IMR-90 (cell line): ENCODE data around the gene LEP. TPM values are rescaled to one million over a fixed set of nuclear protein-coding genes. Genes with fewer than 3 reads are reported as not detected.

Experiments used
- ATAC-seq: fragments of 200-7000 bp; cut with Tn5 transposase; 2 replicates; pipeline ENCODE4 v1.9.1; 2020; ENCODE audit warnings: low read depth, mild to moderate bottlenecking, moderate library complexity
- BruUV-seq: library from RNA; stranded (reverse); fragments of 400-500 nt; replicated peaks from 2 replicates; lab custom pipeline; 2021; lab: Mats Ljungman, UMichigan
- CTCF ChIA-PET: fragments of 300-600 bp; formaldehyde crosslinking; extraction: SDS; loops from one replicate; lab custom pipeline; 2021; ENCODE audit warnings: antibody characterized with exemption; lab: Yijun Ruan, JAX
- POLR2A ChIA-PET: fragments of 300-600 bp; sonication (Branson Sonifier 250); formaldehyde crosslinking; loops from one replicate; lab custom pipeline; 2022; ENCODE audit warnings: antibody characterized with exemption; ENCODE audit not compliant: unreplicated experiment; lab: Charles Lee
- DNase-seq: peaks from one replicate; pipeline ENCODE4 v3.0.0; 2013
- H2AFZ ChIP-seq: replicated peaks from 2 replicates; pipeline ENCODE3; 2013; ENCODE audit warnings: low read length, mild to moderate bottlenecking; ENCODE audit not compliant: poor library complexity
- H2AK5ac ChIP-seq: 2 replicates; pipeline ENCODE4 v1.6.1; 2013; ENCODE audit warnings: low read depth, low read length, inconsistent platforms
- H2AK9ac ChIP-seq: replicated peaks from 2 replicates; pipeline ENCODE3; 2013; ENCODE audit warnings: mild to moderate bottlenecking, low read depth, low read length, moderate library complexity; ENCODE audit not compliant: poor library complexity
- H2BK120ac ChIP-seq: 2 replicates; pipeline ENCODE4 v1.6.1; 2013; ENCODE audit warnings: low read depth, low read length, inconsistent platforms
- H2BK15ac ChIP-seq: 3 replicates; pipeline ENCODE4 v1.6.1; 2013; ENCODE audit warnings: low read depth, low read length, inconsistent platforms
- H2BK20ac ChIP-seq: 2 replicates; pipeline ENCODE4 v1.6.1; 2013; ENCODE audit warnings: low read depth, mild to moderate bottlenecking, inconsistent platforms, low read length, moderate library complexity
- H2BK5ac ChIP-seq: 2 replicates; pipeline ENCODE4 v1.6.1; 2013; ENCODE audit warnings: mild to moderate bottlenecking, low read depth, low read length, inconsistent platforms; ENCODE audit not compliant: poor library complexity, severe bottlenecking
- H3K14ac ChIP-seq: replicated peaks from 2 replicates; pipeline ENCODE4 v1.6.1; 2013; ENCODE audit warnings: low read depth, low read length, inconsistent platforms
- H3K18ac ChIP-seq: 2 replicates; pipeline ENCODE4 v1.6.1; 2013; ENCODE audit warnings: low read depth, low read length, control low read depth
- H3K23ac ChIP-seq: 2 replicates; pipeline ENCODE4 v1.6.1; 2013; ENCODE audit warnings: low read depth, low read length, inconsistent platforms
- H3K27ac ChIP-seq: 2 replicates; pipeline ENCODE4 v1.5.1; 2013; ENCODE audit warnings: mild to moderate bottlenecking, control low read depth, low read length; ENCODE audit not compliant: insufficient read depth
- H3K27me3 ChIP-seq: 2 replicates; pipeline ENCODE4 v1.6.1; 2013; ENCODE audit warnings: low read length; ENCODE audit not compliant: control insufficient read depth, insufficient read depth
- H3K36me3 ChIP-seq: 2 replicates; pipeline ENCODE4 v1.6.1; 2013; ENCODE audit warnings: low read length, mixed read lengths; ENCODE audit not compliant: control insufficient read depth, insufficient read depth
- H3K4ac ChIP-seq: 2 replicates; pipeline ENCODE4 v1.6.1; 2013; ENCODE audit warnings: low read depth, low read length, inconsistent platforms
- H3K4me1 ChIP-seq: 2 replicates; pipeline ENCODE4 v1.6.1; 2013; ENCODE audit warnings: low read length, mixed read lengths; ENCODE audit not compliant: control insufficient read depth, insufficient read depth
- H3K4me2 ChIP-seq: 2 replicates; pipeline ENCODE4 v1.6.1; 2013; ENCODE audit warnings: low read depth, mild to moderate bottlenecking, control low read depth, low read length, moderate library complexity
- H3K4me3 ChIP-seq: 2 replicates; pipeline ENCODE4 v1.5.1; 2013; ENCODE audit warnings: low read depth, mild to moderate bottlenecking, control low read depth, low read length, moderate library complexity; ENCODE audit not compliant: insufficient read depth
- H3K56ac ChIP-seq: 2 replicates; pipeline ENCODE4 v1.6.1; 2013; ENCODE audit warnings: low read length, inconsistent platforms; ENCODE audit not compliant: insufficient read depth; ENCODE audit errors: extremely low read depth
- H3K79me1 ChIP-seq, 2 experiments: 2 replicates each; pipeline ENCODE4 v1.6.1; 2013; ENCODE audit warnings: low read length in 2 of 2, inconsistent platforms in 1 of 2, low read depth in 1 of 2
- H3K9ac ChIP-seq: 2 replicates; pipeline ENCODE4 v1.6.1; 2013; ENCODE audit warnings: low read depth, low read length, control low read depth
- H3K9me1 ChIP-seq: 2 replicates; pipeline ENCODE4 v1.6.1; 2013; ENCODE audit warnings: low read length, inconsistent platforms; ENCODE audit not compliant: insufficient read depth
- H3K9me3 ChIP-seq: 2 replicates; pipeline ENCODE4 v1.6.1; 2013; ENCODE audit warnings: low read length; ENCODE audit not compliant: control insufficient read depth, insufficient read depth
- H4K20me1 ChIP-seq: 2 replicates; pipeline ENCODE4 v1.6.1; 2013; ENCODE audit warnings: low read length, inconsistent platforms; ENCODE audit not compliant: insufficient read depth
- H4K5ac ChIP-seq: 2 replicates; pipeline ENCODE4 v1.6.1; 2013; ENCODE audit warnings: mild to moderate bottlenecking, low read depth, low read length, control low read depth
- H4K8ac ChIP-seq, 2 experiments: 2 replicates each; pipeline ENCODE4 v1.6.1; 2013; ENCODE audit warnings: low read depth in 2 of 2, low read length in 2 of 2, control low read depth in 1 of 2, inconsistent platforms in 1 of 2
- H4K91ac ChIP-seq: 2 replicates; pipeline ENCODE4 v1.6.1; 2013; ENCODE audit warnings: low read depth, low read length, inconsistent platforms; ENCODE audit not compliant: insufficient read depth
- CEBPB ChIP-seq: IDR thresholded peaks from 2 replicates; pipeline ENCODE4 v1.6.1; 2012; ENCODE audit warnings: low read depth, low read length, improper control_type of control experiment
- CTCF ChIP-seq: conservative IDR thresholded peaks from 2 replicates; pipeline ENCODE4 v1.5.1; 2012; ENCODE audit warnings: mild to moderate bottlenecking, low read depth, low read length, improper control_type of control experiment
- RAD21 ChIP-seq: IDR thresholded peaks from 2 replicates; pipeline ENCODE4 v1.6.1; 2012; ENCODE audit warnings: low read length, improper control_type of control experiment
- RCOR1 ChIP-seq: IDR thresholded peaks from 2 replicates; pipeline ENCODE4 v1.6.1; 2012; ENCODE audit warnings: mild to moderate bottlenecking, low read length, improper control_type of control experiment; ENCODE audit not compliant: insufficient replicate concordance
- WGBS, 2 experiments: methylation state at CpG; one replicate each; pipeline versions ENCODE4 v1.1.5 to v1.1.7; 2013; ENCODE audit warnings: missing lambda C conversion rate in 2 of 2; ENCODE audit not compliant: insufficient read length in 1 of 2; ENCODE audit errors: extremely low coverage in 2 of 2; 5-methylcytosine and 5-hydroxymethylcytosine counted together
- dilution Hi-C: fragments of 300-500 bp; cut with HindIII; formaldehyde crosslinking; loops from one replicate; pipeline ENCODE4 v1.14.3; 2018; ENCODE audit warnings: low sequenced_read_pairs; ENCODE audit not compliant: unreplicated experiment
- in situ Hi-C: fragments of 300-500 bp; cut with MboI; formaldehyde crosslinking; loops from 3 replicates; pipeline ENCODE4 v1.14.3; 2019; ENCODE audit warnings: low sequenced_read_pairs, inconsistent platforms, mixed read lengths
- intact Hi-C: fragments of 100-400 bp; cut with micrococcal nuclease; formaldehyde crosslinking; loops from 2 replicates; pipeline ENCODE4 v1.10.0; 2022
- polyA plus RNA-seq, 3 experiments: library from polyadenylated mRNA; depleted of rRNA; stranded (reverse); fragments of >200 nt; gene quantifications; 2 replicates each; pipeline ENCODE4 v1.2.3, GENCODE V29; 2012; ENCODE audit warnings: low replicate concordance in 1 of 3
- total RNA-seq: library from RNA; depleted of rRNA; stranded (reverse); fragments of >200 nt; gene quantifications from 2 replicates; pipeline ENCODE4 v1.2.3, GENCODE V29; 2012

The LEP gene
- total and polyA plus RNA-seq, 2 of the 4 experiments (the other 2 are of a cell fraction) = not detected

GRCh38 chr7:128214463-128214862 is 26.6 kb upstream of the LEP start:
- no peak overlapping the region for H4K91ac ChIP-seq
- ATAC-seq = no peak
- no peaks in the 10 kb centered on the region for H3K79me1 ChIP-seq
- H3K9me1 ChIP-seq = no peaks in the 10 kb centered on the region
- peaks cover 3% of the 10 kb centered on the region; the same call in 1 of the 2 replicates for H4K20me1 ChIP-seq
- TF ChIP-seq RAD21 (no peak), CEBPB (no peak), RCOR1 (no peak), CTCF (no peak)
- no peak overlapping the region for H3K56ac ChIP-seq
- H4K8ac ChIP-seq = no peak overlapping the region
- no peak overlapping the region for H2BK5ac ChIP-seq
- H3K36me3 ChIP-seq = no peaks in the 10 kb centered on the region
- in situ Hi-C loops = loop anchor here (5.0 kb wide), 1 partner anchor 502 kb away; no protein-coding TSS in a partner anchor
- no peak overlapping the region for H3K27ac ChIP-seq
- H2BK20ac ChIP-seq = no peak overlapping the region
- no peak overlapping the region for H2AK5ac ChIP-seq
- no peak overlapping the region for H2AFZ ChIP-seq
- no peak overlapping the region for H3K23ac ChIP-seq
- WGBS, 2 experiments = 67% methylated on average over 1 of the region's 1 CpG; no CpG with 5 or more reads in 1 of the 2 experiments
- intact Hi-C loops = loop anchor here (10.0 kb wide), 2 partner anchors 710 to 840 kb away; no protein-coding TSS in a partner anchor
- no peak overlapping the region for H3K4ac ChIP-seq
- no peak overlapping the region; the same call in 1 of the 2 replicates for H2BK120ac ChIP-seq
- no peak overlapping the region for H3K4me2 ChIP-seq
- CTCF ChIA-PET = no interaction called here
- no peaks in the 10 kb centered on the region for H3K9me3 ChIP-seq
- H3K4me3 ChIP-seq = no peak overlapping the region
- no peak overlapping the region for H2BK15ac ChIP-seq
- H3K4me1 ChIP-seq = peaks cover 5% of the 10 kb centered on the region
- no peak overlapping the region for H3K9ac ChIP-seq
- BruUV-seq = no TSS peak
- dilution Hi-C loops = no loop called here
- H3K14ac ChIP-seq = no peak overlapping the region
- no peak overlapping the region for H4K5ac ChIP-seq
- peaks cover 26% of the 10 kb centered on the region for H3K27me3 ChIP-seq
- H2AK9ac ChIP-seq = no peak overlapping the region
- POLR2A ChIA-PET = no interaction called here
- DNase-seq = no peak
- H3K18ac ChIP-seq = no peak overlapping the region
